GM21367 (cell line): ENCODE data around the gene USP40.

ENCODE experiments used
- ATAC-seq: cut with Tn5 transposase; IDR thresholded peaks from one replicate; pipeline ENCODE4 v1.9.1; 2021; ENCODE audit not compliant: unreplicated experiment

USP40 gene

GRCh38 chr2:233556881-233557736 is 9.5 kb downstream of the USP40 start:
- no peak for ATAC-seq

GRCh38 chr2:233553366-233553765 is 13.2 kb downstream of the USP40 start:
- no peak for ATAC-seq

- no peak for ATAC-seq
These were observed 15.1 kb downstream of the USP40 start for GRCh38 chr2:233551491-233551890.

GRCh38 chr2:233546774-233547173 is 19.8 kb downstream of the USP40 start:
- ATAC-seq: no peak

GRCh38 chr2:233546101-233546500 is 20.5 kb downstream of the USP40 start:
- no peak for ATAC-seq

GRCh38 chr2:233544200-233544610 is 22.4 kb downstream of the USP40 start:
- no peak for ATAC-seq

- no peak for ATAC-seq
These were observed 24.1 kb downstream of the USP40 start for GRCh38 chr2:233542507-233542906.

- ATAC-seq: no peak
These were observed 27.8 kb downstream of the USP40 start for GRCh38 chr2:233538741-233539140.

- ATAC-seq: no peak
These were observed 31.3 kb downstream of the USP40 start for GRCh38 chr2:233535271-233535670.

- no peak for ATAC-seq
These were observed 33.6 kb downstream of the USP40 start for GRCh38 chr2:233532971-233533370.

GRCh38 chr2:233531955-233532354 is 34.6 kb downstream of the USP40 start:
- ATAC-seq: no peak

- no peak for ATAC-seq
These were observed 36.2 kb downstream of the USP40 start for GRCh38 chr2:233530381-233530780.

GRCh38 chr2:233528182-233528581 is 38.4 kb downstream of the USP40 start:
- no peak for ATAC-seq

- no peak for ATAC-seq
These were observed 40.8 kb downstream of the USP40 start for GRCh38 chr2:233525791-233526190.

GRCh38 chr2:233519787-233520611 is 46.6 kb downstream of the USP40 start:
- ATAC-seq: peak; percentile 76

- no peak for ATAC-seq
These were observed 52.5 kb downstream of the USP40 start for GRCh38 chr2:233513953-233514655.

GRCh38 chr2:233503947-233504637 is 62.5 kb downstream of the USP40 start:
- ATAC-seq: no peak

- ATAC-seq: no peak
These were observed 63.1 kb downstream of the USP40 start for GRCh38 chr2:233503481-233503880.

GRCh38 chr2:233501198-233502076 is 65.1 kb downstream of the USP40 start:
- peak; percentile 61 for ATAC-seq

GRCh38 chr2:233499928-233500327 is 66.7 kb downstream of the USP40 start:
- ATAC-seq: no peak
